Esophagus muscularis mucosa (tissue), 3 donors: ENCODE results near the gene KCNB1.

ENCODE experiments used
- POLR2A ChIP-seq: fragments of 450-650 bp; IDR thresholded peaks from one replicate; pipeline ENCODE4 v1.6.1; 2017; ENCODE audit warnings: antibody characterized with exemption, moderate library complexity, mild to moderate bottlenecking, low read depth
- POLR2AphosphoS5 ChIP-seq, 2 donors: sonication (generic); formaldehyde crosslinking; IDR thresholded peaks; one replicate each; pipeline ENCODE4 v1.6.1; 2017; ENCODE audit warnings: antibody characterized with exemption in 2 of 2
- TF ChIP-seq, protein P1 (sequence below), 3 experiments: fragments of 200-600 bp in 2 of 3; fragments of 450-650 bp in 1 of 3; sonication (generic) in 2 of 3; IDR thresholded peaks; one replicate each; pipeline ENCODE4 v1.5.1; 2017 to 2019; ENCODE audit warnings: antibody characterized with exemption in 3 of 3, mild to moderate bottlenecking in 2 of 3, moderate library complexity in 1 of 3

DNA sequence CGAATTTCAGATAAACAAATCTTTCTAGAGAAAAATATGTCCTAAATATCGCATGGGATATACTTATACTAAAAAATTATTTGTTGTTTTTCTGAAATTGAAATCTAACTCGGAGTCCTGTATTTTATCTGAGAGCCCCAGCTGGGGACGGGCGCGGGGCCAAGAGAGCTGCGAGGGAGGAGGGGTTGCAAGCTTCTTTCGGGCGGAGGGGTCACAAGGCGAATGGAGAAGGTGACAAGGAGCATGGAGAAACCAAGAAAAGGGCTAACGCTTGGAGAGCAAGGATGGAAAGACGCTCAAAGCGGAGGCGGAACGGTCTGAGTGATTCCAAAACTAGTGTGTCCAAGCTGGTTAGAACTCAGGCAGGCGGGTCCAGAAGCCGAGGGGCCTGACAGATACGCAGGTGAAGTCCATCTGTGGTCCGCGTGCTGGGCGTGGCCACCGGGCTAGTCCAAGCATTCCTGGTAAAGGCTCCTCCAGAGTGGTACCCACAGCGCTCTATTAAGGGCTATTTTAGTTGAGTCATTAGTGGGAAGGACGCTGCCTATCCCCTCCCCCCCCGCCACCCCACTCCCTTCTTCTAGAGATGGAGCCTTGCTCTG is 163.2 kb downstream of the KCNB1 start:
- TF ChIP-seq, protein P1, sequence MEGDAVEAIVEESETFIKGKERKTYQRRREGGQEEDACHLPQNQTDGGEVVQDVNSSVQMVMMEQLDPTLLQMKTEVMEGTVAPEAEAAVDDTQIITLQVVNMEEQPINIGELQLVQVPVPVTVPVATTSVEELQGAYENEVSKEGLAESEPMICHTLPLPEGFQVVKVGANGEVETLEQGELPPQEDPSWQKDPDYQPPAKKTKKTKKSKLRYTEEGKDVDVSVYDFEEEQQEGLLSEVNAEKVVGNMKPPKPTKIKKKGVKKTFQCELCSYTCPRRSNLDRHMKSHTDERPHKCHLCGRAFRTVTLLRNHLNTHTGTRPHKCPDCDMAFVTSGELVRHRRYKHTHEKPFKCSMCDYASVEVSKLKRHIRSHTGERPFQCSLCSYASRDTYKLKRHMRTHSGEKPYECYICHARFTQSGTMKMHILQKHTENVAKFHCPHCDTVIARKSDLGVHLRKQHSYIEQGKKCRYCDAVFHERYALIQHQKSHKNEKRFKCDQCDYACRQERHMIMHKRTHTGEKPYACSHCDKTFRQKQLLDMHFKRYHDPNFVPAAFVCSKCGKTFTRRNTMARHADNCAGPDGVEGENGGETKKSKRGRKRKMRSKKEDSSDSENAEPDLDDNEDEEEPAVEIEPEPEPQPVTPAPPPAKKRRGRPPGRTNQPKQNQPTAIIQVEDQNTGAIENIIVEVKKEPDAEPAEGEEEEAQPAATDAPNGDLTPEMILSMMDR (IDR thresholded peaks at IDR 0.05): no peak
- TF ChIP-seq POLR2AphosphoS5 (IDR thresholded peaks at IDR 0.05): no peak
- TF ChIP-seq POLR2A: no peak
